Measurements from ENCODE around the gene FAAP20.

DNA sequence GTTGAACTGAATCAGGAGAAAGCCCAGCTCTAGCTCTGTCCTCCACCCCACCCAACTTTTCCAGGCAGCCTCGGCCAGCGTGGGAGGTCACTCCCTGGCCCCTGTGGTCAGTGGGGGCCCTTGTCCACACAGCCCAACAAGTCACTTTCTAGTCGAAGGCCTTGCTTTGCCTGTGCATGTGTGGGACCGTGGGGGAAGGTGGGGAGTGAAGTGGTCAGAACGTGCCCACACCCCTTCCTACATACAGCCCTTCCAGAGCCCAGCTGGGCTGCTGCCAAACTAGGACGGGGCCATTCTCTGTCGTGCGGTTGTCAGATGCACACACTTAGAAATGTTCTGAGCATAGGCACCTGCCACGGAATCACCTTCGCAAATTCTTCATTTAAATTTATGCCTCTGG, 18.0 kb downstream of the FAAP20 start:
- TF ChIP-seq, protein P1, sequence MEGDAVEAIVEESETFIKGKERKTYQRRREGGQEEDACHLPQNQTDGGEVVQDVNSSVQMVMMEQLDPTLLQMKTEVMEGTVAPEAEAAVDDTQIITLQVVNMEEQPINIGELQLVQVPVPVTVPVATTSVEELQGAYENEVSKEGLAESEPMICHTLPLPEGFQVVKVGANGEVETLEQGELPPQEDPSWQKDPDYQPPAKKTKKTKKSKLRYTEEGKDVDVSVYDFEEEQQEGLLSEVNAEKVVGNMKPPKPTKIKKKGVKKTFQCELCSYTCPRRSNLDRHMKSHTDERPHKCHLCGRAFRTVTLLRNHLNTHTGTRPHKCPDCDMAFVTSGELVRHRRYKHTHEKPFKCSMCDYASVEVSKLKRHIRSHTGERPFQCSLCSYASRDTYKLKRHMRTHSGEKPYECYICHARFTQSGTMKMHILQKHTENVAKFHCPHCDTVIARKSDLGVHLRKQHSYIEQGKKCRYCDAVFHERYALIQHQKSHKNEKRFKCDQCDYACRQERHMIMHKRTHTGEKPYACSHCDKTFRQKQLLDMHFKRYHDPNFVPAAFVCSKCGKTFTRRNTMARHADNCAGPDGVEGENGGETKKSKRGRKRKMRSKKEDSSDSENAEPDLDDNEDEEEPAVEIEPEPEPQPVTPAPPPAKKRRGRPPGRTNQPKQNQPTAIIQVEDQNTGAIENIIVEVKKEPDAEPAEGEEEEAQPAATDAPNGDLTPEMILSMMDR (IDR thresholded peaks at IDR 0.05 in 2 of 3, conservative IDR thresholded peaks at IDR 0.05 in 1 of 3; ENCODE audit: control insufficient read depth in 2 of 3, extremely low read depth in 1 of 3, insufficient read depth in 1 of 3, low read depth in 3 of 3, low read length in 3 of 3), result no peak
- TF ChIP-seq RAD21 (IDR thresholded peaks at IDR 0.05; ENCODE audit: insufficient read depth, low read depth, low read length) (no peak), KDM1A (IDR thresholded peaks at IDR 0.05; ENCODE audit: borderline replicate concordance) (no peak), RFX5 (IDR thresholded peaks at IDR 0.05; ENCODE audit: low read depth, low read length) (no peak), SRF (IDR thresholded peaks at IDR 0.05; ENCODE audit: low read depth in 2 of 2, low read length in 2 of 2) (no peak)

Data from GM12878 (cell line).